DOHH2 (cell line): ENCODE data around the gene KIF3B.

Source experiments
- H3F3A ChIP-seq: fragments of 200-600 bp; sonication (generic), shearing (Covaris generic); 2 replicates; pipeline ENCODE4 v1.6.0; 2016; ENCODE audit warnings: antibody characterized with exemption, mild to moderate bottlenecking; ENCODE audit not compliant: control insufficient read depth, insufficient read depth
- H3K27ac ChIP-seq: fragments of 200-600 bp; sonication (generic); 2 replicates; pipeline ENCODE4 v1.5.1; 2014; ENCODE audit warnings: low read depth, mild to moderate bottlenecking, low read length, moderate library complexity
- H3K27me3 ChIP-seq: fragments of 200-600 bp; sonication (generic); 2 replicates; pipeline ENCODE4 v1.6.1; 2014; ENCODE audit warnings: mild to moderate bottlenecking, low read length, mixed read lengths; ENCODE audit not compliant: control insufficient read depth
- H3K36me3 ChIP-seq: fragments of 200-600 bp; sonication (generic); 2 replicates; pipeline ENCODE4 v1.6.1; 2014; ENCODE audit warnings: mild to moderate bottlenecking, low read length, moderate library complexity, mixed read lengths; ENCODE audit not compliant: control insufficient read depth
- H3K4me1 ChIP-seq: fragments of 200-600 bp; sonication (generic); 2 replicates; pipeline ENCODE4 v1.6.1; 2014; ENCODE audit warnings: mild to moderate bottlenecking, low read length, mixed read lengths; ENCODE audit not compliant: control insufficient read depth
- H3K4me2 ChIP-seq: fragments of 200-600 bp; sonication (generic); 2 replicates; pipeline ENCODE4 v1.6.0; 2014; ENCODE audit warnings: mild to moderate bottlenecking, low read length, moderate library complexity
- H3K4me3 ChIP-seq: fragments of 200-600 bp; sonication (generic); 2 replicates; pipeline ENCODE4 v1.5.1; 2014; ENCODE audit warnings: mild to moderate bottlenecking, low read length, mixed read lengths
- H3K79me2 ChIP-seq: fragments of 200-600 bp; sonication (generic); 2 replicates; pipeline ENCODE4 v1.6.1; 2014; ENCODE audit warnings: mild to moderate bottlenecking, low read length, mixed read lengths; ENCODE audit not compliant: control insufficient read depth
- H3K9me2 ChIP-seq: fragments of 200-600 bp; sonication (generic); replicated peaks from 2 replicates; pipeline ENCODE4 v1.6.1; 2014; ENCODE audit warnings: mild to moderate bottlenecking, low read length, mixed read lengths; ENCODE audit not compliant: control insufficient read depth
- H3K9me3 ChIP-seq: fragments of 200-600 bp; sonication (generic); 2 replicates; pipeline ENCODE4 v1.6.1; 2014; ENCODE audit warnings: antibody characterized with exemption, low read length, mixed read lengths; ENCODE audit not compliant: control insufficient read depth, insufficient read depth
- H4K20me1 ChIP-seq: fragments of 200-600 bp; sonication (generic); 2 replicates; pipeline ENCODE4 v1.6.0; 2014; ENCODE audit warnings: low read depth, mild to moderate bottlenecking, antibody characterized with exemption, low read length, moderate library complexity; ENCODE audit not compliant: control insufficient read depth, insufficient read depth
- CTCF ChIP-seq: fragments of 200-600 bp; sonication (generic); IDR thresholded peaks from one replicate; pipeline ENCODE4 v1.5.1; 2014; ENCODE audit warnings: antibody characterized with exemption, mild to moderate bottlenecking, low read depth, low read length; ENCODE audit not compliant: poor library complexity, severe bottlenecking
- EZH2phosphoT487 ChIP-seq: fragments of 200-600 bp; sonication (generic); IDR thresholded peaks from 2 replicates; pipeline ENCODE4 v1.6.1; 2017; ENCODE audit warnings: borderline replicate concordance, mild to moderate bottlenecking, antibody characterized with exemption, low read length, moderate library complexity, mixed read lengths

KIF3B gene

GRCh38 chr20:32278199-32278643 lies 770 bp downstream of the KIF3B start:
- H3K4me1 ChIP-seq: peaks cover 82% of the 10 kb centered on the region

GRCh38 chr20:32281711-32282110 lies 4.3 kb downstream of the KIF3B start:
- peak overlapping the region; percentile 99; the same call in 1 of the 2 replicates for H3K27ac ChIP-seq
- no peaks in the 10 kb centered on the region for H4K20me1 ChIP-seq
- H3K9me3 ChIP-seq: no peaks in the 10 kb centered on the region
- H3K4me1 ChIP-seq: peaks cover 88% of the 10 kb centered on the region
- H3K9me2 ChIP-seq: no peaks in the 10 kb centered on the region
- TF ChIP-seq CTCF (no peak), EZH2phosphoT487 (no peak)
- H3K79me2 ChIP-seq: peaks cover 70% of the 10 kb centered on the region
- H3K27me3 ChIP-seq: no peaks in the 10 kb centered on the region
- peaks cover 26% of the 10 kb centered on the region for H3F3A ChIP-seq
- H3K4me3 ChIP-seq: peak overlapping the region; percentile 5; the same call in 1 of the 2 replicates
- H3K36me3 ChIP-seq: peaks cover 40% of the 10 kb centered on the region
- H3K4me2 ChIP-seq: peak overlapping the region; percentile 79

More at GRCh38 chr20:32278199-32278643, 770 bp downstream of the KIF3B start:
- Histone ChIP-seq H3K9me3 (peaks cover 5% of the 10 kb centered on the region; the same call in 1 of the 2 replicates), H3K79me2 (peaks cover 54% of the 10 kb centered on the region), H3K36me3 (peaks cover 29% of the 10 kb centered on the region), H3K4me3 (peak overlapping the region; percentile 88), H3K27ac (peak overlapping the region; percentile 52), H3K9me2 (no peaks in the 10 kb centered on the region), H4K20me1 (no peaks in the 10 kb centered on the region), H3F3A (peaks cover 12% of the 10 kb centered on the region; the same call in 1 of the 2 replicates), H3K4me2 (peak overlapping the region; percentile 72), H3K27me3 (no peaks in the 10 kb centered on the region)
- TF ChIP-seq EZH2phosphoT487 (no peak), CTCF (no peak)

GRCh38 chr20:32282461-32282860 lies 5.0 kb downstream of the KIF3B start:
- no peaks in the 10 kb centered on the region for H3K9me2 ChIP-seq
- peaks cover 77% of the 10 kb centered on the region for H3K79me2 ChIP-seq
- peak overlapping the region; percentile 5 for H3K4me3 ChIP-seq
- H3K4me1 ChIP-seq: peaks cover 89% of the 10 kb centered on the region
- H3K4me2 ChIP-seq: peak overlapping the region; percentile 79
- H3F3A ChIP-seq: peaks cover 26% of the 10 kb centered on the region
- no peaks in the 10 kb centered on the region for H3K9me3 ChIP-seq
- peaks cover 44% of the 10 kb centered on the region for H3K36me3 ChIP-seq
- TF ChIP-seq CTCF: no peak
- no peak for TF ChIP-seq EZH2phosphoT487
- no peaks in the 10 kb centered on the region for H3K27me3 ChIP-seq
- no peaks in the 10 kb centered on the region for H4K20me1 ChIP-seq
- H3K27ac ChIP-seq: peak overlapping the region; percentile 99
